NCI-H2196 (cell line): ENCODE results near the gene VANGL1.

ENCODE experiments used
- DNase-seq: peaks from one replicate; lab custom pipeline; 2025; ENCODE audit not compliant: unreplicated experiment; lab: John Stamatoyannopoulos, UW

Gene VANGL1

GRCh38 chr1:115666702-115667101 is 24.9 kb downstream of the VANGL1 start:
- DNase-seq: peak; percentile 50

- DNase-seq: no peak
These were observed 26.8 kb downstream of the VANGL1 start for GRCh38 chr1:115668579-115668978.

- no peak for DNase-seq
These were observed 27.4 kb downstream of the VANGL1 start for GRCh38 chr1:115669002-115669673.

GRCh38 chr1:115669886-115670285 is 28.1 kb downstream of the VANGL1 start:
- DNase-seq: no peak

GRCh38 chr1:115670476-115671175 is 28.9 kb downstream of the VANGL1 start:
- peak; percentile 79 for DNase-seq

GRCh38 chr1:115671176-115671934 is 29.6 kb downstream of the VANGL1 start:
- DNase-seq: peak; percentile 53

GRCh38 chr1:115672224-115673009 is 30.6 kb downstream of the VANGL1 start:
- DNase-seq: no peak

- DNase-seq: peak; percentile 32
These were observed 34.9 kb downstream of the VANGL1 start for GRCh38 chr1:115676498-115677181.

- DNase-seq: peak; percentile 17
These were observed 35.4 kb downstream of the VANGL1 start for GRCh38 chr1:115677182-115677555.

GRCh38 chr1:115677565-115677964 is 35.8 kb downstream of the VANGL1 start:
- DNase-seq: no peak

GRCh38 chr1:115678141-115678540 is 36.4 kb downstream of the VANGL1 start:
- no peak for DNase-seq

GRCh38 chr1:115679141-115679611 is 37.4 kb downstream of the VANGL1 start:
- no peak for DNase-seq

GRCh38 chr1:115680730-115681111 is 39.0 kb downstream of the VANGL1 start:
- no peak for DNase-seq

- no peak for DNase-seq
These were observed 41.0 kb downstream of the VANGL1 start for GRCh38 chr1:115682792-115683191.

GRCh38 chr1:115685029-115685705 is 43.4 kb downstream of the VANGL1 start:
- no peak for DNase-seq

GRCh38 chr1:115687744-115688143 is 46.0 kb downstream of the VANGL1 start:
- DNase-seq: no peak

- DNase-seq: no peak
These were observed 49.2 kb downstream of the VANGL1 start for GRCh38 chr1:115690972-115691371.

GRCh38 chr1:115692224-115692623 is 50.5 kb downstream of the VANGL1 start:
- DNase-seq: no peak

GRCh38 chr1:115694805-115695204 is 53.0 kb downstream of the VANGL1 start:
- DNase-seq: no peak

GRCh38 chr1:115697619-115698018 is 55.8 kb downstream of the VANGL1 start:
- no peak for DNase-seq
